IMR-90 (cell line): ENCODE measurements around the gene TPX2. TPM values are rescaled to one million over a fixed set of nuclear protein-coding genes. Genes with fewer than 3 reads are reported as not detected.

Source experiments
- ATAC-seq: fragments of 200-7000 bp; cut with Tn5 transposase; 2 replicates; pipeline ENCODE4 v1.9.1; 2020; ENCODE audit warnings: low read depth, mild to moderate bottlenecking, moderate library complexity
- BruUV-seq: library from RNA; stranded (reverse); fragments of 400-500 nt; replicated peaks from 2 replicates; lab custom pipeline; 2021; lab: Mats Ljungman, UMichigan
- CTCF ChIA-PET: fragments of 300-600 bp; formaldehyde crosslinking; extraction: SDS; loops from one replicate; lab custom pipeline; 2021; ENCODE audit warnings: antibody characterized with exemption; lab: Yijun Ruan, JAX
- POLR2A ChIA-PET: fragments of 300-600 bp; sonication (Branson Sonifier 250); formaldehyde crosslinking; loops from one replicate; lab custom pipeline; 2022; ENCODE audit warnings: antibody characterized with exemption; ENCODE audit not compliant: unreplicated experiment; lab: Charles Lee
- DNase-seq: peaks from one replicate; pipeline ENCODE4 v3.0.0; 2013
- H2AFZ ChIP-seq: replicated peaks from 2 replicates; pipeline ENCODE3; 2013; ENCODE audit warnings: low read length, mild to moderate bottlenecking; ENCODE audit not compliant: poor library complexity
- H2AK5ac ChIP-seq: 2 replicates; pipeline ENCODE4 v1.6.1; 2013; ENCODE audit warnings: low read depth, low read length, inconsistent platforms
- H2AK9ac ChIP-seq: replicated peaks from 2 replicates; pipeline ENCODE3; 2013; ENCODE audit warnings: mild to moderate bottlenecking, low read depth, low read length, moderate library complexity; ENCODE audit not compliant: poor library complexity
- H2BK120ac ChIP-seq: 2 replicates; pipeline ENCODE4 v1.6.1; 2013; ENCODE audit warnings: low read depth, low read length, inconsistent platforms
- H2BK15ac ChIP-seq: 3 replicates; pipeline ENCODE4 v1.6.1; 2013; ENCODE audit warnings: low read depth, low read length, inconsistent platforms
- H2BK20ac ChIP-seq: 2 replicates; pipeline ENCODE4 v1.6.1; 2013; ENCODE audit warnings: low read depth, mild to moderate bottlenecking, inconsistent platforms, low read length, moderate library complexity
- H2BK5ac ChIP-seq: 2 replicates; pipeline ENCODE4 v1.6.1; 2013; ENCODE audit warnings: mild to moderate bottlenecking, low read depth, low read length, inconsistent platforms; ENCODE audit not compliant: poor library complexity, severe bottlenecking
- H3K14ac ChIP-seq: replicated peaks from 2 replicates; pipeline ENCODE4 v1.6.1; 2013; ENCODE audit warnings: low read depth, low read length, inconsistent platforms
- H3K18ac ChIP-seq: 2 replicates; pipeline ENCODE4 v1.6.1; 2013; ENCODE audit warnings: low read depth, low read length, control low read depth
- H3K23ac ChIP-seq: 2 replicates; pipeline ENCODE4 v1.6.1; 2013; ENCODE audit warnings: low read depth, low read length, inconsistent platforms
- H3K27ac ChIP-seq: 2 replicates; pipeline ENCODE4 v1.5.1; 2013; ENCODE audit warnings: mild to moderate bottlenecking, control low read depth, low read length; ENCODE audit not compliant: insufficient read depth
- H3K27me3 ChIP-seq: 2 replicates; pipeline ENCODE4 v1.6.1; 2013; ENCODE audit warnings: low read length; ENCODE audit not compliant: control insufficient read depth, insufficient read depth
- H3K36me3 ChIP-seq: 2 replicates; pipeline ENCODE4 v1.6.1; 2013; ENCODE audit warnings: low read length, mixed read lengths; ENCODE audit not compliant: control insufficient read depth, insufficient read depth
- H3K4ac ChIP-seq: 2 replicates; pipeline ENCODE4 v1.6.1; 2013; ENCODE audit warnings: low read depth, low read length, inconsistent platforms
- H3K4me1 ChIP-seq: 2 replicates; pipeline ENCODE4 v1.6.1; 2013; ENCODE audit warnings: low read length, mixed read lengths; ENCODE audit not compliant: control insufficient read depth, insufficient read depth
- H3K4me2 ChIP-seq: 2 replicates; pipeline ENCODE4 v1.6.1; 2013; ENCODE audit warnings: low read depth, mild to moderate bottlenecking, control low read depth, low read length, moderate library complexity
- H3K4me3 ChIP-seq: 2 replicates; pipeline ENCODE4 v1.5.1; 2013; ENCODE audit warnings: low read depth, mild to moderate bottlenecking, control low read depth, low read length, moderate library complexity; ENCODE audit not compliant: insufficient read depth
- H3K56ac ChIP-seq: 2 replicates; pipeline ENCODE4 v1.6.1; 2013; ENCODE audit warnings: low read length, inconsistent platforms; ENCODE audit not compliant: insufficient read depth; ENCODE audit errors: extremely low read depth
- H3K79me1 ChIP-seq, 2 experiments: 2 replicates each; pipeline ENCODE4 v1.6.1; 2013; ENCODE audit warnings: low read length in 2 of 2, inconsistent platforms in 1 of 2, low read depth in 1 of 2
- H3K9ac ChIP-seq: 2 replicates; pipeline ENCODE4 v1.6.1; 2013; ENCODE audit warnings: low read depth, low read length, control low read depth
- H3K9me1 ChIP-seq: 2 replicates; pipeline ENCODE4 v1.6.1; 2013; ENCODE audit warnings: low read length, inconsistent platforms; ENCODE audit not compliant: insufficient read depth
- H3K9me3 ChIP-seq: 2 replicates; pipeline ENCODE4 v1.6.1; 2013; ENCODE audit warnings: low read length; ENCODE audit not compliant: control insufficient read depth, insufficient read depth
- H4K20me1 ChIP-seq: 2 replicates; pipeline ENCODE4 v1.6.1; 2013; ENCODE audit warnings: low read length, inconsistent platforms; ENCODE audit not compliant: insufficient read depth
- H4K5ac ChIP-seq: 2 replicates; pipeline ENCODE4 v1.6.1; 2013; ENCODE audit warnings: mild to moderate bottlenecking, low read depth, low read length, control low read depth
- H4K8ac ChIP-seq, 2 experiments: 2 replicates each; pipeline ENCODE4 v1.6.1; 2013; ENCODE audit warnings: low read depth in 2 of 2, low read length in 2 of 2, control low read depth in 1 of 2, inconsistent platforms in 1 of 2
- H4K91ac ChIP-seq: 2 replicates; pipeline ENCODE4 v1.6.1; 2013; ENCODE audit warnings: low read depth, low read length, inconsistent platforms; ENCODE audit not compliant: insufficient read depth
- BHLHE40 ChIP-seq: fragments of 150-350 bp; IDR thresholded peaks from 2 replicates; pipeline ENCODE4 v1.6.1; 2016; ENCODE audit warnings: mild to moderate bottlenecking, low read depth, low read length
- CHD1 ChIP-seq: IDR thresholded peaks from 2 replicates; pipeline ENCODE4 v1.6.1; 2012; ENCODE audit warnings: low read depth, low read length, improper control_type of control experiment
- CTCF ChIP-seq: conservative IDR thresholded peaks from 2 replicates; pipeline ENCODE4 v1.5.1; 2012; ENCODE audit warnings: mild to moderate bottlenecking, low read depth, low read length, improper control_type of control experiment
- MAFK ChIP-seq: IDR thresholded peaks from 2 replicates; pipeline ENCODE4 v1.6.1; 2012; ENCODE audit warnings: low read depth, low read length, improper control_type of control experiment
- MAZ ChIP-seq: IDR thresholded peaks from 2 replicates; pipeline ENCODE4 v1.6.1; 2012; ENCODE audit warnings: low read depth, mild to moderate bottlenecking, low read length, improper control_type of control experiment, moderate library complexity, borderline replicate concordance
- MXI1 ChIP-seq: IDR thresholded peaks from 2 replicates; pipeline ENCODE4 v1.6.1; 2012; ENCODE audit warnings: low read depth, mild to moderate bottlenecking, low read length, moderate library complexity, borderline replicate concordance
- POLR2A ChIP-seq: IDR thresholded peaks from 2 replicates; pipeline ENCODE4 v1.6.1; 2012; ENCODE audit warnings: mild to moderate bottlenecking, low read depth, low read length
- RCOR1 ChIP-seq: IDR thresholded peaks from 2 replicates; pipeline ENCODE4 v1.6.1; 2012; ENCODE audit warnings: mild to moderate bottlenecking, low read length, improper control_type of control experiment; ENCODE audit not compliant: insufficient replicate concordance
- RFX5 ChIP-seq: IDR thresholded peaks from 2 replicates; pipeline ENCODE4 v1.8.0; 2012; ENCODE audit warnings: low read depth, mild to moderate bottlenecking, low read length, moderate library complexity
- SMC3 ChIP-seq: fragments of 150-350 bp; IDR thresholded peaks from 2 replicates; pipeline ENCODE4 v1.6.1; 2016; ENCODE audit warnings: low read depth, mild to moderate bottlenecking, antibody characterized with exemption, low read length, moderate library complexity
- WGBS, 2 experiments: methylation state at CpG; one replicate each; pipeline versions ENCODE4 v1.1.5 to v1.1.7; 2013; ENCODE audit warnings: missing lambda C conversion rate in 2 of 2; ENCODE audit not compliant: insufficient read length in 1 of 2; ENCODE audit errors: extremely low coverage in 2 of 2; 5-methylcytosine and 5-hydroxymethylcytosine counted together
- dilution Hi-C: fragments of 300-500 bp; cut with HindIII; formaldehyde crosslinking; loops from one replicate; pipeline ENCODE4 v1.14.3; 2018; ENCODE audit warnings: low sequenced_read_pairs; ENCODE audit not compliant: unreplicated experiment
- in situ Hi-C: fragments of 300-500 bp; cut with MboI; formaldehyde crosslinking; loops from 3 replicates; pipeline ENCODE4 v1.14.3; 2019; ENCODE audit warnings: low sequenced_read_pairs, inconsistent platforms, mixed read lengths
- intact Hi-C: fragments of 100-400 bp; cut with micrococcal nuclease; formaldehyde crosslinking; loops from 2 replicates; pipeline ENCODE4 v1.10.0; 2022
- polyA plus RNA-seq, 3 experiments: library from polyadenylated mRNA; depleted of rRNA; stranded (reverse); fragments of >200 nt; gene quantifications; 2 replicates each; pipeline ENCODE4 v1.2.3, GENCODE V29; 2012; ENCODE audit warnings: low replicate concordance in 1 of 3
- total RNA-seq: library from RNA; depleted of rRNA; stranded (reverse); fragments of >200 nt; gene quantifications from 2 replicates; pipeline ENCODE4 v1.2.3, GENCODE V29; 2012
- TF ChIP-seq, protein P1 (sequence below): fragments of 150-350 bp; IDR thresholded peaks from 2 replicates; pipeline ENCODE4 v1.6.1; 2016; ENCODE audit warnings: low read depth, mild to moderate bottlenecking, low read length, moderate library complexity, borderline replicate concordance

The TPX2 gene
- total and polyA plus RNA-seq, 2 of the 4 experiments (the other 2 are of a cell fraction), result 28.5 to 72.2 TPM

- intact Hi-C loops (no loop called here), dilution Hi-C loops (no loop called here), in situ Hi-C loops (loop anchor here (25.0 kb wide), 2 partner anchors 645 to 820 kb away; partner anchors contain the start of gene C20orf203)
- H3K27me3 ChIP-seq, result peaks cover 8% of the 10 kb centered on the region
- H3K9ac ChIP-seq, result no peak overlapping the region
- no peak overlapping the region; the same call in 1 of the 2 replicates for H4K91ac ChIP-seq
- H2BK20ac ChIP-seq, result no peak overlapping the region
- 36% methylated on average over 6 of the region's 12 CpGs; no CpG with 5 or more reads in 1 of the 2 experiments for WGBS, 2 experiments
- no peak overlapping the region for H3K18ac ChIP-seq
- H3K4me2 ChIP-seq, result peak overlapping the region; percentile 27; the same call in 1 of the 2 replicates
- H2AK5ac ChIP-seq, result peak overlapping the region; percentile 94; the same call in 1 of the 2 replicates
- H3K14ac ChIP-seq, result peak overlapping the region; percentile 24; the same call in 1 of the 2 replicates
- no peak for TF ChIP-seq MXI1
- TF ChIP-seq, protein P1, sequence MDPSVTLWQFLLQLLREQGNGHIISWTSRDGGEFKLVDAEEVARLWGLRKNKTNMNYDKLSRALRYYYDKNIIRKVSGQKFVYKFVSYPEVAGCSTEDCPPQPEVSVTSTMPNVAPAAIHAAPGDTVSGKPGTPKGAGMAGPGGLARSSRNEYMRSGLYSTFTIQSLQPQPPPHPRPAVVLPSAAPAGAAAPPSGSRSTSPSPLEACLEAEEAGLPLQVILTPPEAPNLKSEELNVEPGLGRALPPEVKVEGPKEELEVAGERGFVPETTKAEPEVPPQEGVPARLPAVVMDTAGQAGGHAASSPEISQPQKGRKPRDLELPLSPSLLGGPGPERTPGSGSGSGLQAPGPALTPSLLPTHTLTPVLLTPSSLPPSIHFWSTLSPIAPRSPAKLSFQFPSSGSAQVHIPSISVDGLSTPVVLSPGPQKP, result no peak
- no peak for TF ChIP-seq RFX5
- no peak for TF ChIP-seq CHD1
- no peak for TF ChIP-seq MAZ
- TF ChIP-seq CTCF, result no peak
- TF ChIP-seq MAFK, result no peak
- no peak for TF ChIP-seq BHLHE40
- TF ChIP-seq RCOR1, result no peak
- TF ChIP-seq POLR2A, result no peak
- no peak for TF ChIP-seq SMC3
- H2AK9ac ChIP-seq, result peak overlapping the region; percentile 38
- peak overlapping the region; percentile 69; the same call in 1 of the 2 replicates for H2BK120ac ChIP-seq
- CTCF ChIA-PET, result interaction anchor here (1.0 kb wide), 1 partner anchor 13 kb away, joined by 3 read pairs; no protein-coding TSS in a partner anchor
- H2AFZ ChIP-seq, result peak overlapping the region; percentile 19
- no peak overlapping the region for H4K5ac ChIP-seq
- H3K36me3 ChIP-seq, result no peaks in the 10 kb centered on the region
- peak; percentile 59 for DNase-seq
- no peaks in the 10 kb centered on the region for H3K9me3 ChIP-seq
- H4K20me1 ChIP-seq, result peaks cover 19% of the 10 kb centered on the region
- no TSS peak for BruUV-seq
- peak overlapping the region; percentile 63 for H3K4ac ChIP-seq
- H2BK5ac ChIP-seq, result no peak overlapping the region
- no peak overlapping the region for H3K27ac ChIP-seq
- peak; percentile 80 for ATAC-seq
- peak overlapping the region in 1 of 2 experiments; percentile 42; a peak in 1 of 4 replicates for H4K8ac ChIP-seq
- no peak overlapping the region for H2BK15ac ChIP-seq
- POLR2A ChIA-PET, result interaction anchor here (0.6 kb wide), 1 partner anchor 97 kb away, joined by 3 read pairs; no protein-coding TSS in a partner anchor
- no peaks in the 10 kb centered on the region for H3K79me1 ChIP-seq
- H3K4me3 ChIP-seq, result no peak overlapping the region
- peaks cover 15% of the 10 kb centered on the region for H3K4me1 ChIP-seq
- H3K23ac ChIP-seq, result no peak overlapping the region
- no peak overlapping the region for H3K56ac ChIP-seq
- H3K9me1 ChIP-seq, result peaks cover 16% of the 10 kb centered on the region
Observed at GRCh38 chr20:31842471-31843157, 103.5 kb downstream of the TPX2 start.
